Karpas-422 (cell line): ENCODE data around the gene ALG3. TPM values are rescaled to one million over a fixed set of nuclear protein-coding genes. Genes with fewer than 3 reads are reported as not detected.

Experiments used
- small RNA-seq: library from RNA; depleted of rRNA; stranded (forward); fragments of <200 nt; gene quantifications from one replicate; pipeline ENCODE3, GENCODE V24; 2014
- total RNA-seq: library from RNA; depleted of rRNA; stranded (reverse); fragments of >200 nt; shearing (Covaris generic); gene quantifications from 2 replicates; pipeline ENCODE4 v1.2.3, GENCODE V29; 2014; ENCODE audit warnings: low replicate concordance; rRNA removed

ALG3 gene
- total RNA-seq, 1 experiment from 2014 or later = 108 TPM

Small RNA genes within 50 kb of the gene (small RNA-seq; reads per million reads assigned to genes)
- not detected for gene MIR1224

Other genes starting within 250 kb of the ALG3 start
- 79.9 and 86.5 TPM in 2 replicates for gene ABCC5, start 231.1 kb downstream of the ALG3 start, total RNA-seq
- gene HTR3D, start 217.2 kb downstream of the ALG3 start, total RNA-seq = not detected in 2 replicates
- gene HTR3C, start 195.9 kb downstream of the ALG3 start, total RNA-seq = not detected in 2 replicates
- not detected in 2 replicates for gene HTR3E, start 151.9 kb downstream of the ALG3 start, total RNA-seq
- 59.4 and 68.4 TPM in 2 replicates for gene EIF2B5, start 113.6 kb downstream of the ALG3 start, total RNA-seq
- gene DVL3, start 93.6 kb downstream of the ALG3 start, total RNA-seq = 62.1 and 106 TPM in 2 replicates
- 212 and 265 TPM in 2 replicates for gene AP2M1, start 74.1 kb downstream of the ALG3 start, total RNA-seq
- 61.6 and 62.9 TPM in 2 replicates for gene ABCF3, start 62.8 kb downstream of the ALG3 start, total RNA-seq
- gene VWA5B2, start 19.4 kb downstream of the ALG3 start, total RNA-seq = not detected in 2 replicates
- 30.3 and 49.6 TPM in 2 replicates for gene EEF1AKMT4, start 710 bp upstream of the ALG3 start, total RNA-seq
- gene CAMK2N2, start 12.6 kb upstream of the ALG3 start, total RNA-seq = 5.0 and 9.5 TPM in 2 replicates
- gene ECE2, start 27.1 kb upstream of the ALG3 start, total RNA-seq = 0.15 TPM in 1 of 2 replicates, not detected in the other
- 235 and 301 TPM in 2 replicates for gene PSMD2, start 50.3 kb upstream of the ALG3 start, total RNA-seq
- gene EIF4G1, start 65.6 kb upstream of the ALG3 start, total RNA-seq = 177 and 369 TPM in 2 replicates
- 23.0 and 26.1 TPM in 2 replicates for gene FAM131A, start 88.6 kb upstream of the ALG3 start, total RNA-seq
- gene CLCN2, start 112.6 kb upstream of the ALG3 start, total RNA-seq = 4.4 and 8.8 TPM in 2 replicates
- gene POLR2H, start 112.7 kb upstream of the ALG3 start, total RNA-seq = 165 and 169 TPM in 2 replicates
- 6.6 and 12.5 TPM in 2 replicates for gene THPO, start 129.2 kb upstream of the ALG3 start, total RNA-seq
- gene CHRD, start 131.1 kb upstream of the ALG3 start, total RNA-seq = 17.7 and 52.9 TPM in 2 replicates